Hepatocyte (in vitro differentiated cells): ENCODE data around the gene BRINP3.

Experiments
- CTCF ChIP-seq: fragments of 200-600 bp; sonication (generic); IDR thresholded peaks from 2 replicates; pipeline ENCODE4 v1.5.1; 2016; ENCODE audit warnings: antibody characterized with exemption, mild to moderate bottlenecking; ENCODE audit not compliant: poor library complexity
- EZH2 ChIP-seq: fragments of 200-600 bp; sonication (generic); IDR thresholded peaks from 2 replicates; pipeline ENCODE4 v1.6.1; 2016; ENCODE audit warnings: antibody characterized with exemption, mild to moderate bottlenecking, borderline replicate concordance
- EZH2phosphoT487 ChIP-seq: fragments of 200-600 bp; sonication (generic); IDR thresholded peaks from one replicate; pipeline ENCODE4 v1.6.1; 2018; ENCODE audit warnings: antibody characterized with exemption, mild to moderate bottlenecking, low read depth, moderate library complexity; ENCODE audit not compliant: unreplicated experiment, severe bottlenecking

- TF ChIP-seq CTCF, result no peak
- TF ChIP-seq EZH2, result no peak
- no peak for TF ChIP-seq EZH2phosphoT487
Measured at GRCh38 chr1:190084552-190084951, 393.1 kb downstream of the BRINP3 start.
